Fibroblast of mammary gland (primary cell): Measurements from ENCODE around the gene MACROH2A1.

ENCODE experiments used
- DNase-seq: peaks from one replicate; pipeline ENCODE4 v3.0.0-alpha.2; 2010; ENCODE audit warnings: low read depth
- H3K4me3 ChIP-seq: 2 replicates; pipeline ENCODE4 v1.5.1; 2011; ENCODE audit warnings: low read depth, mild to moderate bottlenecking, low read length, moderate library complexity; ENCODE audit not compliant: control insufficient read depth
- TF ChIP-seq, protein P1 (sequence below): conservative IDR thresholded peaks from 2 replicates; pipeline ENCODE4 v1.5.1; 2011; ENCODE audit warnings: low read depth, low read length, inconsistent platforms; ENCODE audit not compliant: control insufficient read depth, insufficient read depth

The MACROH2A1 gene

DNA sequence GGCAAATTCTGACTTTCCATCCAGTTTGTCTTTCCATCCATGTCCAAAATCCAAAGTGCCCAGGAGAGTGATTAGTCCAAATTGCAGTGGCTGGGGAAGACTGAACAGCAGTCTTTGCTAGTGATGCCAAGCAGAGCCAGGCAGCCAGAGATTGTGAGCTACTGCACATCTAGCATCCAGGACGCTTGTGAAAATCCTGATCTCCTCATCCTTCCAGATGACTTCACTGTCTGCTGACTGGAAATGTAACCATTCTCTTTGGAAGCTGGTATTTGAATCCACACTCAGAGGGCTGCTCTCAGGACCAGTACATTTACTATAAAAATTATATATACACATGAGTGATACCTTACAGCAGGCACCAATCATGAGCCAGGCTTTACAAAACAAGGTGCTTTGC lies 49.6 kb downstream of the MACROH2A1 start:
- DNase-seq, result no peak
- no peak overlapping the region for H3K4me3 ChIP-seq
- TF ChIP-seq, protein P1, sequence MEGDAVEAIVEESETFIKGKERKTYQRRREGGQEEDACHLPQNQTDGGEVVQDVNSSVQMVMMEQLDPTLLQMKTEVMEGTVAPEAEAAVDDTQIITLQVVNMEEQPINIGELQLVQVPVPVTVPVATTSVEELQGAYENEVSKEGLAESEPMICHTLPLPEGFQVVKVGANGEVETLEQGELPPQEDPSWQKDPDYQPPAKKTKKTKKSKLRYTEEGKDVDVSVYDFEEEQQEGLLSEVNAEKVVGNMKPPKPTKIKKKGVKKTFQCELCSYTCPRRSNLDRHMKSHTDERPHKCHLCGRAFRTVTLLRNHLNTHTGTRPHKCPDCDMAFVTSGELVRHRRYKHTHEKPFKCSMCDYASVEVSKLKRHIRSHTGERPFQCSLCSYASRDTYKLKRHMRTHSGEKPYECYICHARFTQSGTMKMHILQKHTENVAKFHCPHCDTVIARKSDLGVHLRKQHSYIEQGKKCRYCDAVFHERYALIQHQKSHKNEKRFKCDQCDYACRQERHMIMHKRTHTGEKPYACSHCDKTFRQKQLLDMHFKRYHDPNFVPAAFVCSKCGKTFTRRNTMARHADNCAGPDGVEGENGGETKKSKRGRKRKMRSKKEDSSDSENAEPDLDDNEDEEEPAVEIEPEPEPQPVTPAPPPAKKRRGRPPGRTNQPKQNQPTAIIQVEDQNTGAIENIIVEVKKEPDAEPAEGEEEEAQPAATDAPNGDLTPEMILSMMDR, result no peak

DNA sequence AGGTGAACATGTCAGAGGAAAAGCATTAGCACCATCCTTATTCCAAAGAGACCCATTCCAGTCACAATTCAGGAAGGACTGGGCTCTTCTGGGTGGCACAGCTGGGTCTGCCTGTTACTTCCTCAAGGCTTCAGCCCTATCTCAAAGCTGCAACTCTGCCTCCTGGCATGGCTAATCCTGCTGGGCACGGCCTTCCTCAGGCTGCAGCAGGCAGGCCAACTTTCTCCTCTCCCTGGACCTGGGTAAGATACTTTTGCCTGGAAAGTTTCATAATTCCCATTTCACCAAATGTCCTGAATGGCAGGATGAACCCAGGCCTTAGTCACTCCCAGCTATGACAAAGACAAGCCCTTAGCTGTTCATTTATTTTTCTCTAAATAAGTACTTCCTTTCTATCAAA lies 50.1 kb downstream of the MACROH2A1 start:
- no peak overlapping the region for H3K4me3 ChIP-seq
- peak; percentile 20 for DNase-seq
- TF ChIP-seq, protein P1, result no peak

DNA sequence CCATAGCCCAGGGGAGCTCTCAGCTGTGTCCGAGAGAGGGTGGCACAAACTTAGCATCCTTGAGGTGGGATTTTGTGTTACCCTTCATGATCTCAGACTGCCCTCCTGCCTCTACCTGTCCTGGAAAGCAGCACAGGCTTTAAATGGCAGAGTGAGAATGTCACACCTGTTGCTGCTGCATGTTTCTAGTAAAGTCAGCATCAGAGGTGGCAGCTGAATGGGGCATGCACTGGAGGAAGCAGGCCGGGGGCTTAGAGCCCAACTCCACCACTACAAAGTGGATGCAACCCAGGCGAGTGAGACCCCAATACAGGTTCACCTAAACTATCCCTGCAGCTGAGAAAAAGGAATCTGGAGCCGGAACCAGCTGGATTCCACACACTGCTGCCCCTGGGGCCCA lies 51.6 kb downstream of the MACROH2A1 start:
- TF ChIP-seq, protein P1, result no peak
- H3K4me3 ChIP-seq, result no peak overlapping the region
- DNase-seq, result no peak

DNA sequence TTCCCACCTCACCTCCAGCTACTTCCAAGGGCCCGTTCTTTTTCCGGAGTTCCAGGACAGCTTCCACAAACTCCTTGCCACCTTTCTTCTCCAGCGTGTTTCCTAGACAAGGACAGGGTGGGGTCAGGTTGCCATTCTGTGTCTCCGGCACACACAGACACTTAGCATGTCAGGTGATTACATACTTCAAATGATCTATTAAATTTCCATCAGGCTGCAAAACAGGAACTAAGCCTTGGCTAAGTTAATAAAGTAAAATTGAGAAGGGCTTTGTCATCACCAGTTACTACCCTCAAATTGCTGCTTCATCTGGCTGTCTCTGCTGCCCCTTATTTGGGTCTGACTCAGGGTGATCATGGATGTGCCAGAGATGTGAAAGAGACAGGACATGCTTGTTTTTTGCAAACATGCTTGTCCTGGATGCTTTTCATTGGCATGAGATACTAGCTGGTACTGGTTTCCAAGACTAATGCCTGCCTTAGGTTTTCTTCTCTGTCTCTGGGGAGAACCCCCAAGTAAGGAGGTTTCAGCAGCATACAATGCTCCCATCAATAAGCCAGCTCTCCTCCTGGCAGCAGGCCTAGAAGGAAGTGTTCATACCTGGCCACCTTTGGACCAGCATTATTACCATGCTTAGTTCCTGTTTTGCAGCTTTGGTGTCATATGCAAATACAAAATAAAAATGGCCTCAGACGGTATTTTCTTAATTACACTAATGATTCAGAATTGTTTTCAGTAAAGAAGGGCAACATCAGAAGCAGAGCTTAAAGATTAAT lies 52.9 kb downstream of the MACROH2A1 start:
- TF ChIP-seq, protein P1, result no peak
- H3K4me3 ChIP-seq, result no peak overlapping the region
- DNase-seq, result no peak

DNA sequence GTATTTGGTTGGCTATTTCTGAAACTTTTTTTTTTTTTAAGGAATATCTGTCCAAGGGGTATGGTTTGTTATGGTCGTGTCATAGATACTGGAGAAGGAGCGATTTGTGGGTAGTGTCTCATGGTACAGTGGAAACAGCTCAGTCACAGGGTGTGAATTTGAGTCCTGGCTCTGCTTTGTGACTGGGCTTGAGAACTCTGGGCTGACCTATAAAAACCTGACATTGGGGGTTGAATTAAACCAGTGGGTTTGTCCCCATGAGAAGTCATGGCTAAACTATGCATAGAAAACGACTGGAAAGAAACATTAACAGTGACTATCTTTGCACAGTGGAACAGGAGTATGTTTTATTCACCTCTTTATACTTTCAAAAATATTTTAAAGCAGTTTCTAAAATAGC lies 54.7 kb downstream of the MACROH2A1 start:
- no peak overlapping the region for H3K4me3 ChIP-seq
- TF ChIP-seq, protein P1, result no peak
- peak; percentile 23 for DNase-seq

DNA sequence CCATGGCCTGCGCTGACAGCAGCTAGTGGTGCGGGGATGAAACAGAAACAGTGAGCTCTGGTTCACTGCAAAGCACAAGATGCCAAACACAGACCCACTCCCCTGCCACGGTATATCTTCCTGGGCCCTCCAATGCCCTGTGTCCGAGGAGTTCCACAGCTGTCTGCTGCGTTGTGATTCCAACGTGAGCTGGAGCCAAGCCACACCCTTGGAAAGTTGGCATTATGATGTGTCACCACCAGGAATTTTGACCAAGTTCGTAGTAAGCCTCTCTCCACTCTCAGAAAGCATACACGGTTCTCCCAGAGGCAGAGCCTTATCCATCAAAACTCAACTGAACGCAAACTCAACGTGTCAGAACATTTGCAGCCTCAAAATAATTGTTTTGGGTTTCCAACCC lies 55.6 kb downstream of the MACROH2A1 start:
- peak; percentile 28 for DNase-seq
- TF ChIP-seq, protein P1, result no peak
- H3K4me3 ChIP-seq, result no peak overlapping the region

DNA sequence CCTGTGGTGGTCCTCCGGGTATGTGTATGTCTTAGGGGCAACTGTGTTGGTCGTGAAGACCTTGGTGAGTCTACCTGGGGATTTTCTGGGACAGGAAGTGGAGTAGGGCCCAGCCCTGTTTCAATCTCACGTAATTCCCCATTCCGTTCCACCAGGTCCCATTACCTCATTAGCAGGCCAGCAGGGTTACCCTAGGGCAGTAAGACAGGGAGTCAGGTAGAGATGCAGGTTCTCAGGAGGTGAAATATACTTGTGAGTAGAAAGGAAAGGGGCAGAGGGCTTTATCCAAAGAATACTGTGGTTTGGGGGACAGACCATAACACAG lies 56.5 kb downstream of the MACROH2A1 start:
- no peak overlapping the region for H3K4me3 ChIP-seq
- TF ChIP-seq, protein P1, result no peak
- DNase-seq, result no peak
